GM12878 (cell line): Measurements from ENCODE around the gene NUDT17. TPM values are rescaled to one million over a fixed set of nuclear protein-coding genes. Genes with fewer than 3 reads are reported as not detected.
A peak's percentile ranks its signal among the peaks of the same experiment; 100 is the strongest.

ENCODE experiments used
- ATAC-seq: fragments of 200-7000 bp; cut with Tn5 transposase; 3 replicates; pipeline ENCODE4 v1.9.1; 2020; ENCODE audit warnings: mild to moderate bottlenecking, moderate library complexity
- BruUV-seq: library from RNA; stranded (reverse); fragments of 400-500 nt; replicated peaks from 2 replicates; lab custom pipeline; 2021; lab: Mats Ljungman, UMichigan
- CTCF ChIA-PET: fragments of 300-600 bp; sonication (Branson Sonifier 250); formaldehyde crosslinking; extraction: SDS; loops from one replicate; lab custom pipeline; 2021; ENCODE audit warnings: inconsistent platforms; lab: Yijun Ruan, JAX
- POLR2A ChIA-PET: fragments of 350-600 bp; formaldehyde crosslinking; extraction: SDS; loops from one replicate; lab custom pipeline; 2021; ENCODE audit warnings: inconsistent platforms; lab: Charles Lee
- RAD21 ChIA-PET: fragments of 300-600 bp; sonication (Branson Sonifier 250); formaldehyde crosslinking; loops from one replicate; lab custom pipeline; 2023; ENCODE audit warnings: antibody characterized with exemption; ENCODE audit not compliant: unreplicated experiment; lab: Charles Lee
- SMC1A ChIA-PET: fragments of 300-600 bp; sonication (Branson Sonifier 250); formaldehyde crosslinking; loops from one replicate; lab custom pipeline; 2023; ENCODE audit not compliant: unreplicated experiment, uncharacterized antibody; lab: Charles Lee
- DNase-seq: peaks from one replicate; pipeline ENCODE4 v3.0.0-alpha.2; 2011; ENCODE audit warnings: low read depth, low spot score
- FAIRE-seq: peaks from 3 replicates; lab custom pipeline; 2011; peaks lifted over from hg19 to GRCh38; lab: Jason Lieb, UNC
- H2AFZ ChIP-seq: 2 replicates; pipeline ENCODE4 v1.6.0; 2011; ENCODE audit warnings: low read depth, low read length, control low read depth; ENCODE audit not compliant: control insufficient read depth
- H3K27ac ChIP-seq: 2 replicates; pipeline ENCODE4 v1.5.1; 2011; ENCODE audit warnings: control low read depth; ENCODE audit not compliant: control insufficient read depth, insufficient read depth
- H3K27me3 ChIP-seq, 2 experiments: replicated peaks in 1 of 2; 2 replicates each; pipeline versions ENCODE4 v1.6.0 to v1.6.1; 2011; ENCODE audit warnings: low read length in 1 of 2; ENCODE audit not compliant: control insufficient read depth in 2 of 2, insufficient read depth in 2 of 2
- H3K36me3 ChIP-seq, 2 experiments: 2 replicates each; pipeline ENCODE4 v1.5.1; 2011; ENCODE audit warnings: low read length in 1 of 2; ENCODE audit not compliant: control insufficient read depth in 2 of 2, insufficient read depth in 2 of 2
- H3K4me1 ChIP-seq: 2 replicates; pipeline ENCODE4 v1.6.1; 2011; ENCODE audit warnings: mild to moderate bottlenecking, low read length, moderate library complexity, mixed read lengths; ENCODE audit not compliant: control insufficient read depth, insufficient read depth
- H3K4me2 ChIP-seq: 2 replicates; pipeline ENCODE4 v1.6.0; 2011; ENCODE audit warnings: control low read depth; ENCODE audit not compliant: control insufficient read depth, insufficient read depth
- H3K4me3 ChIP-seq: fragments of 200-600 bp; sonication (generic); 2 replicates; pipeline ENCODE4 v1.5.1; 2016
- H3K79me2 ChIP-seq: 2 replicates; pipeline ENCODE4 v1.6.0; 2011; ENCODE audit warnings: low read length; ENCODE audit not compliant: control insufficient read depth, insufficient read depth
- H3K9ac ChIP-seq: 2 replicates; pipeline ENCODE4 v1.8.0; 2011; ENCODE audit warnings: low read length, control low read depth, mixed read lengths; ENCODE audit not compliant: control insufficient read depth, insufficient read depth
- H3K9me3 ChIP-seq: replicated peaks from 3 replicates; pipeline ENCODE4 v1.5.1; 2011; ENCODE audit warnings: mild to moderate bottlenecking, low read length; ENCODE audit not compliant: control insufficient read depth, insufficient read depth
- H4K20me1 ChIP-seq: 2 replicates; pipeline ENCODE4 v1.6.0; 2011; ENCODE audit not compliant: control insufficient read depth, insufficient read depth
- ATF3 ChIP-seq: IDR thresholded peaks from 2 replicates; pipeline ENCODE4 v1.6.1; 2011; ENCODE audit warnings: low read depth, mild to moderate bottlenecking, low read length, moderate library complexity, borderline replicate concordance; ENCODE audit errors: extremely low read depth
- BHLHE40 ChIP-seq, 2 experiments: fragments of 450-650 bp in 1 of 2; IDR thresholded peaks; 2 replicates each; pipeline ENCODE4 v1.6.1; 2011 to 2017; ENCODE audit warnings: low read depth in 2 of 2, borderline replicate concordance in 1 of 2, improper control_type of control experiment in 1 of 2, low read length in 1 of 2, mild to moderate bottlenecking in 1 of 2
- CREM ChIP-seq: IDR thresholded peaks from 2 replicates; pipeline ENCODE4 v1.6.1; 2014; ENCODE audit warnings: antibody characterized with exemption, low read depth
- DPF2 ChIP-seq: fragments of 450-650 bp; IDR thresholded peaks from 2 replicates; pipeline ENCODE4 v1.6.1; 2017; ENCODE audit warnings: mild to moderate bottlenecking
- EED ChIP-seq: sonication (generic); IDR thresholded peaks from 2 replicates; pipeline ENCODE4 v1.6.1; 2016; ENCODE audit warnings: antibody characterized with exemption, low read depth
- ELK1 ChIP-seq: IDR thresholded peaks from 2 replicates; pipeline ENCODE4 v1.6.1; 2012; ENCODE audit warnings: low read depth, low read length, improper control_type of control experiment
- ETV6 ChIP-seq, 2 experiments: fragments of 450-650 bp in 1 of 2; IDR thresholded peaks in 1 of 2; conservative IDR thresholded peaks in 1 of 2; 2 replicates each; pipeline ENCODE4 v1.6.1; 2014; ENCODE audit warnings: antibody characterized with exemption in 1 of 2, borderline replicate concordance in 1 of 2, low read depth in 1 of 2, mild to moderate bottlenecking in 1 of 2, moderate library complexity in 1 of 2
- FOS ChIP-seq: IDR thresholded peaks from 3 replicates; pipeline ENCODE4 v1.6.1; 2011; ENCODE audit warnings: borderline replicate concordance; ENCODE audit not compliant: insufficient read length; ENCODE audit errors: extremely low read depth
- FOXM1 ChIP-seq: IDR thresholded peaks from 2 replicates; pipeline ENCODE4 v1.6.1; 2012; ENCODE audit warnings: low read depth, mild to moderate bottlenecking, inconsistent platforms, low read length, moderate library complexity
- HCFC1 ChIP-seq: fragments of 150-350 bp; IDR thresholded peaks from 2 replicates; pipeline ENCODE4 v1.6.1; 2014; ENCODE audit warnings: low read length
- KDM1A ChIP-seq: fragments of 200-600 bp; sonication (generic); IDR thresholded peaks from 2 replicates; pipeline ENCODE4 v1.6.1; 2016; ENCODE audit warnings: borderline replicate concordance
- LARP7 ChIP-seq: fragments of 450-650 bp; IDR thresholded peaks from 2 replicates; pipeline ENCODE4 v1.6.1; 2017; ENCODE audit warnings: mild to moderate bottlenecking
- MTA2 ChIP-seq: fragments of 450-650 bp; IDR thresholded peaks from 2 replicates; pipeline ENCODE4 v1.6.1; 2016; ENCODE audit warnings: low read depth, mild to moderate bottlenecking, moderate library complexity
- NFYA ChIP-seq: IDR thresholded peaks from 2 replicates; pipeline ENCODE4 v1.6.1; 2011; ENCODE audit warnings: low read depth, mild to moderate bottlenecking, low read length, improper control_type of control experiment, borderline replicate concordance
- NR2F1 ChIP-seq: fragments of 450-650 bp; conservative IDR thresholded peaks from 2 replicates; pipeline ENCODE4 v1.6.1; 2017; ENCODE audit warnings: mild to moderate bottlenecking
- PBX3 ChIP-seq: IDR thresholded peaks from 2 replicates; pipeline ENCODE4 v1.6.1; 2011; ENCODE audit warnings: mild to moderate bottlenecking, low read depth, low read length, moderate library complexity; ENCODE audit not compliant: insufficient replicate concordance
- POLR2A ChIP-seq: IDR thresholded peaks from 2 replicates; pipeline ENCODE4 v1.6.1; 2011; ENCODE audit warnings: low read depth, mild to moderate bottlenecking, low read length
- SIN3A ChIP-seq: IDR thresholded peaks from 2 replicates; pipeline ENCODE4 v1.6.1; 2012; ENCODE audit warnings: low read depth, low read length, improper control_type of control experiment
- SP1 ChIP-seq: IDR thresholded peaks from one replicate; pipeline ENCODE4 v1.6.1; 2011; ENCODE audit warnings: low read depth, low read length
- STAT3 ChIP-seq: IDR thresholded peaks from 2 replicates; pipeline ENCODE4 v1.6.1; 2011; ENCODE audit warnings: low read depth, low read length, improper control_type of control experiment
- YBX1 ChIP-seq: fragments of 450-650 bp; IDR thresholded peaks from 2 replicates; pipeline ENCODE4 v1.6.1; 2016; ENCODE audit warnings: antibody characterized with exemption
- YY1 ChIP-seq: IDR thresholded peaks from 2 replicates; pipeline ENCODE4 v1.6.1; 2011; ENCODE audit warnings: low read depth, mild to moderate bottlenecking, low read length
- WGBS: methylation state at CpG from one replicate; pipeline ENCODE4 v1.1.6; 2016; ENCODE audit warnings: low lambda C conversion rate; ENCODE audit not compliant: insufficient replicate concordance, insufficient coverage; ENCODE audit errors: missing lambda C conversion rate; 5-methylcytosine and 5-hydroxymethylcytosine counted together
- in situ Hi-C: fragments of 300-500 bp; cut with MboI; formaldehyde crosslinking; loops from 9 replicates; pipeline ENCODE4 v1.14.3; 2018; ENCODE audit warnings: mixed read lengths
- intact Hi-C: fragments of 100-400 bp; cut with micrococcal nuclease; formaldehyde crosslinking; loops from one replicate; pipeline ENCODE4 v1.14.2; 2022; ENCODE audit not compliant: unreplicated experiment
- polyA plus RNA-seq, 11 experiments: library from polyadenylated mRNA; depleted of rRNA in 4 of 11; unstranded in 6 of 11; stranded (reverse) in 5 of 11; fragments of >200 nt; fragmentation: Nextera tagmentation in 4 of 11; fragmentation: Illumina TruSeq in 1 of 11; extraction: Ambion mirVana in 4 of 11; extraction: Trizol in 1 of 11; gene quantifications; 1 replicate in 1 of 11; 2 replicates in 10 of 11; pipeline versions ENCODE4 v1.2.1 to v1.2.3, GENCODE V29; 2011 to 2016; ENCODE audit warnings: inconsistent platforms in 2 of 11, missing spikeins in 2 of 11, low read depth in 1 of 11
- total RNA-seq, 4 experiments: library from RNA; depleted of rRNA in 3 of 4; stranded (reverse); fragments of >200 nt in 3 of 4; fragmentation: Illumina TruSeq in 1 of 4; extraction: Trizol in 1 of 4; gene quantifications; 2 replicates each; pipeline versions ENCODE4 v1.2.1 to v1.2.3, GENCODE V29; 2013 to 2021

The NUDT17 gene
- total and polyA plus RNA-seq, 10 of the 15 experiments (the other 5 are each of a cell fraction or from before 2014, with no cell fraction given) = 1.2 to 4.7 (median 4.0) TPM

- POLR2A ChIA-PET = interaction anchor here (1.0 to 4.4 kb wide), 19 partner anchors 10 to 178 kb away, joined by 3 to 25 read pairs (median 8); partner anchors contain the start of genes ANKRD34A, ANKRD35, LIX1L and NUDT17
- H3K4me3 ChIP-seq = peak overlapping the region; percentile 82
- no TSS peak for BruUV-seq
- TF ChIP-seq MTA2 (peak; percentile 37; the same call in 1 of the 2 replicates), NFYA (no peak), ELK1 (no peak), DPF2 (peak; percentile 68; the same call in 1 of the 2 replicates), KDM1A (no peak), SIN3A (no peak), PBX3 (no peak), EED (no peak), HCFC1 (no peak), CREM (no peak; the same call in 1 of the 2 replicates), FOS (no peak), LARP7 (peak; percentile 64; the same call in 1 of the 2 replicates), BHLHE40 (IDR thresholded peaks at IDR 0.05; ENCODE audit: borderline replicate concordance in 1 of 2, low read depth in 2 of 2, low read length in 1 of 2) (peak in 1 of 2 experiments; percentile 23; a peak in 1 of 4 replicates), NR2F1 (peak; percentile 26; the same call in 1 of the 2 replicates), ETV6 (conservative IDR thresholded peaks at IDR 0.05 in 1 of 2, IDR thresholded peaks at IDR 0.05 in 1 of 2; ENCODE audit: borderline replicate concordance in 1 of 2, low read depth in 1 of 2) (no peak), ATF3 (no peak), YY1 (peak; percentile 32; the same call in 1 of the 2 replicates), FOXM1 (no peak), SP1 (no peak), STAT3 (no peak), POLR2A (peak; percentile 67), YBX1 (no peak)
Measured at GRCh38 chr1:145859491-145860023, 14.1 kb downstream of the NUDT17 start.

More at GRCh38 chr1:145859491-145860023, 14.1 kb downstream of the NUDT17 start:
- Histone ChIP-seq H3K79me2 (no peaks in the 10 kb centered on the region), H3K9me3 (no peaks in the 10 kb centered on the region), H3K9ac (peak overlapping the region; percentile 68), H4K20me1 (no peaks in the 10 kb centered on the region), H3K27ac (peak overlapping the region; percentile 67), H3K36me3 (peaks cover 0 to 4% of the 10 kb centered on the region in 2 experiments; a peak in 3 of 4 replicates), H3K4me1 (no peaks in the 10 kb centered on the region), H3K27me3 (no peaks in the 10 kb centered on the region), H2AFZ (peak overlapping the region; percentile 81), H3K4me2 (peak overlapping the region; percentile 85)
- ATAC-seq (peak; percentile 88), DNase-seq (peak; percentile 23), FAIRE-seq (peak; percentile 86)
- under 1% methylated on average over 41 of the region's 41 CpGs for WGBS
- ChIA-PET SMC1A (interaction anchor here (0.9 to 4.7 kb wide), 13 partner anchors 9 to 148 kb away, joined by 3 to 54 read pairs (median 7); partner anchors contain the start of genes ANKRD34A, LIX1L, NUDT17 and POLR3C), CTCF (interaction anchor here (0.6 to 8.0 kb wide), 18 partner anchors 13 to 173 kb away, joined by 3 to 172 read pairs (median 6); partner anchors contain the start of genes ANKRD34A, ITGA10, NUDT17 and POLR3C), RAD21 (interaction anchor here (0.6 to 4.7 kb wide), 19 partner anchors 13 to 184 kb away, joined by 3 to 69 read pairs (median 4); partner anchors contain the start of genes ANKRD34A, HJV, LIX1L and NUDT17)
- intact Hi-C loops = loop anchor here (1.0 kb wide), 1 partner anchor 59 kb away; the partner anchor contains the start of gene PEX11B
- in situ Hi-C loops = loop anchor here (5.0 kb wide), 1 partner anchor 58 kb away; the partner anchor contains the start of gene PEX11B
